DOHH2 (cell line): ENCODE measurements around the gene CLCN3.

Source experiments
- H3F3A ChIP-seq: fragments of 200-600 bp; sonication (generic), shearing (Covaris generic); 2 replicates; pipeline ENCODE4 v1.6.0; 2016; ENCODE audit warnings: antibody characterized with exemption, mild to moderate bottlenecking; ENCODE audit not compliant: control insufficient read depth, insufficient read depth
- H3K27ac ChIP-seq: fragments of 200-600 bp; sonication (generic); 2 replicates; pipeline ENCODE4 v1.5.1; 2014; ENCODE audit warnings: low read depth, mild to moderate bottlenecking, low read length, moderate library complexity
- H3K27me3 ChIP-seq: fragments of 200-600 bp; sonication (generic); 2 replicates; pipeline ENCODE4 v1.6.1; 2014; ENCODE audit warnings: mild to moderate bottlenecking, low read length, mixed read lengths; ENCODE audit not compliant: control insufficient read depth
- H3K36me3 ChIP-seq: fragments of 200-600 bp; sonication (generic); 2 replicates; pipeline ENCODE4 v1.6.1; 2014; ENCODE audit warnings: mild to moderate bottlenecking, low read length, moderate library complexity, mixed read lengths; ENCODE audit not compliant: control insufficient read depth
- H3K4me1 ChIP-seq: fragments of 200-600 bp; sonication (generic); 2 replicates; pipeline ENCODE4 v1.6.1; 2014; ENCODE audit warnings: mild to moderate bottlenecking, low read length, mixed read lengths; ENCODE audit not compliant: control insufficient read depth
- H3K4me2 ChIP-seq: fragments of 200-600 bp; sonication (generic); 2 replicates; pipeline ENCODE4 v1.6.0; 2014; ENCODE audit warnings: mild to moderate bottlenecking, low read length, moderate library complexity
- H3K4me3 ChIP-seq: fragments of 200-600 bp; sonication (generic); 2 replicates; pipeline ENCODE4 v1.5.1; 2014; ENCODE audit warnings: mild to moderate bottlenecking, low read length, mixed read lengths
- H3K79me2 ChIP-seq: fragments of 200-600 bp; sonication (generic); 2 replicates; pipeline ENCODE4 v1.6.1; 2014; ENCODE audit warnings: mild to moderate bottlenecking, low read length, mixed read lengths; ENCODE audit not compliant: control insufficient read depth
- H3K9me2 ChIP-seq: fragments of 200-600 bp; sonication (generic); replicated peaks from 2 replicates; pipeline ENCODE4 v1.6.1; 2014; ENCODE audit warnings: mild to moderate bottlenecking, low read length, mixed read lengths; ENCODE audit not compliant: control insufficient read depth
- H3K9me3 ChIP-seq: fragments of 200-600 bp; sonication (generic); 2 replicates; pipeline ENCODE4 v1.6.1; 2014; ENCODE audit warnings: antibody characterized with exemption, low read length, mixed read lengths; ENCODE audit not compliant: control insufficient read depth, insufficient read depth
- H4K20me1 ChIP-seq: fragments of 200-600 bp; sonication (generic); 2 replicates; pipeline ENCODE4 v1.6.0; 2014; ENCODE audit warnings: low read depth, mild to moderate bottlenecking, antibody characterized with exemption, low read length, moderate library complexity; ENCODE audit not compliant: control insufficient read depth, insufficient read depth
- EZH2phosphoT487 ChIP-seq: fragments of 200-600 bp; sonication (generic); IDR thresholded peaks from 2 replicates; pipeline ENCODE4 v1.6.1; 2017; ENCODE audit warnings: borderline replicate concordance, mild to moderate bottlenecking, antibody characterized with exemption, low read length, moderate library complexity, mixed read lengths
- TF ChIP-seq, protein P1 (sequence below): fragments of 200-600 bp; sonication (generic); IDR thresholded peaks from one replicate; pipeline ENCODE4 v1.5.1; 2014; ENCODE audit warnings: antibody characterized with exemption, mild to moderate bottlenecking, low read depth, low read length; ENCODE audit not compliant: poor library complexity, severe bottlenecking

CLCN3 gene

GRCh38 chr4:169761846-169762245, 141.5 kb downstream of the CLCN3 start:
- H3K4me1 ChIP-seq, result peaks cover 10% of the 10 kb centered on the region
- H3K79me2 ChIP-seq, result peaks cover 3% of the 10 kb centered on the region
- no peak overlapping the region for H3K4me2 ChIP-seq
- no peaks in the 10 kb centered on the region for H4K20me1 ChIP-seq
- no peaks in the 10 kb centered on the region for H3K9me2 ChIP-seq
- H3K27me3 ChIP-seq, result peaks cover 4% of the 10 kb centered on the region; the same call in 1 of the 2 replicates
- H3F3A ChIP-seq, result peaks cover 5% of the 10 kb centered on the region; the same call in 1 of the 2 replicates
- TF ChIP-seq, protein P1, sequence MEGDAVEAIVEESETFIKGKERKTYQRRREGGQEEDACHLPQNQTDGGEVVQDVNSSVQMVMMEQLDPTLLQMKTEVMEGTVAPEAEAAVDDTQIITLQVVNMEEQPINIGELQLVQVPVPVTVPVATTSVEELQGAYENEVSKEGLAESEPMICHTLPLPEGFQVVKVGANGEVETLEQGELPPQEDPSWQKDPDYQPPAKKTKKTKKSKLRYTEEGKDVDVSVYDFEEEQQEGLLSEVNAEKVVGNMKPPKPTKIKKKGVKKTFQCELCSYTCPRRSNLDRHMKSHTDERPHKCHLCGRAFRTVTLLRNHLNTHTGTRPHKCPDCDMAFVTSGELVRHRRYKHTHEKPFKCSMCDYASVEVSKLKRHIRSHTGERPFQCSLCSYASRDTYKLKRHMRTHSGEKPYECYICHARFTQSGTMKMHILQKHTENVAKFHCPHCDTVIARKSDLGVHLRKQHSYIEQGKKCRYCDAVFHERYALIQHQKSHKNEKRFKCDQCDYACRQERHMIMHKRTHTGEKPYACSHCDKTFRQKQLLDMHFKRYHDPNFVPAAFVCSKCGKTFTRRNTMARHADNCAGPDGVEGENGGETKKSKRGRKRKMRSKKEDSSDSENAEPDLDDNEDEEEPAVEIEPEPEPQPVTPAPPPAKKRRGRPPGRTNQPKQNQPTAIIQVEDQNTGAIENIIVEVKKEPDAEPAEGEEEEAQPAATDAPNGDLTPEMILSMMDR, result no peak
- TF ChIP-seq EZH2phosphoT487, result no peak
- H3K4me3 ChIP-seq, result no peak overlapping the region
- H3K36me3 ChIP-seq, result no peaks in the 10 kb centered on the region
- H3K9me3 ChIP-seq, result no peaks in the 10 kb centered on the region
- H3K27ac ChIP-seq, result no peak overlapping the region

- no peak overlapping the region for H3K4me3 ChIP-seq
- no peaks in the 10 kb centered on the region for H3K79me2 ChIP-seq
- no peaks in the 10 kb centered on the region for H3K9me3 ChIP-seq
- no peak overlapping the region for H3K27ac ChIP-seq
- no peaks in the 10 kb centered on the region for H3K9me2 ChIP-seq
- no peaks in the 10 kb centered on the region for H4K20me1 ChIP-seq
- no peaks in the 10 kb centered on the region for H3K4me1 ChIP-seq
- no peaks in the 10 kb centered on the region for H3K36me3 ChIP-seq
- H3F3A ChIP-seq, result no peaks in the 10 kb centered on the region
- TF ChIP-seq, protein P1, result no peak
- no peak for TF ChIP-seq EZH2phosphoT487
- H3K4me2 ChIP-seq, result no peak overlapping the region
- 0 out of 2 replicates have a peak, but pooled peaks cover 2% of the 10 kb centered on the region for H3K27me3 ChIP-seq
Measured at GRCh38 chr4:169765835-169766234, 145.5 kb downstream of the CLCN3 start.

DNA sequence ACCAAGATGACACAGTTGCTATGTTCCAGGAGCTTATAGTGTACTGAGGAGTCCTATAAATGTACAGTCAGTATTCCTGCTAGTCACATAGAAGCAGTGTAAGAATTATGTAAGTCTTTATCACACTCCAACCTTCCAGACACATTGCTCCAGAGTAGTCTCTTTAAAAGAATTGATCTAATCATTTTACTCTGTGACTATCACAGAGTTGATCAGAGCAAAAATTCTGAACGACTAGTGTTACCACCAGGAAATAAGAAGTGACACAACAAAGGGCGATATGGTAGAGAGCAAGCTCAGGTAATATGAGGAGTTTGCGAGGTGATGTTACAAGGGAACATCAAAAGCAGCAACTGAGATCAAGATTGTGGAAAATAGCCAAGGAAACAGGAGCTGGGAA, 146.4 kb downstream of the CLCN3 start:
- Histone ChIP-seq H3K4me2 (no peak overlapping the region), H3K9me2 (no peaks in the 10 kb centered on the region), H3K79me2 (no peaks in the 10 kb centered on the region), H3K36me3 (no peaks in the 10 kb centered on the region), H3K27me3 (0 out of 2 replicates have a peak, but pooled peaks cover 2% of the 10 kb centered on the region), H3K4me3 (no peak overlapping the region), H4K20me1 (no peaks in the 10 kb centered on the region), H3K4me1 (no peaks in the 10 kb centered on the region), H3F3A (no peaks in the 10 kb centered on the region), H3K27ac (no peak overlapping the region), H3K9me3 (no peaks in the 10 kb centered on the region)
- TF ChIP-seq, protein P1, result no peak
- TF ChIP-seq EZH2phosphoT487, result no peak
